HEK293 (cell line): ENCODE data around the gene LYL1.
A peak's percentile ranks its signal among the peaks of the same experiment; 100 is the strongest.

ENCODE experiments used
- GLI4 ChIP-seq: fragments of 450-650 bp; formaldehyde crosslinking; IDR thresholded peaks from 2 replicates; pipeline ENCODE4 v1.5.1; 2016; ENCODE audit warnings: missing biosample characterization, missing genetic modification characterization
- GLIS1 ChIP-seq: fragments of 450-650 bp; formaldehyde crosslinking; IDR thresholded peaks from 2 replicates; pipeline ENCODE4 v1.5.1; 2016; ENCODE audit warnings: missing biosample characterization, missing genetic modification characterization
- GLIS2 ChIP-seq: fragments of 450-650 bp; formaldehyde crosslinking; IDR thresholded peaks from 2 replicates; pipeline ENCODE4 v1.5.1; 2016; ENCODE audit warnings: missing biosample characterization, missing genetic modification characterization
- KLF7 ChIP-seq: fragments of 450-650 bp; formaldehyde crosslinking; IDR thresholded peaks from 2 replicates; pipeline ENCODE4 v1.5.1; 2016; ENCODE audit warnings: missing biosample characterization, missing genetic modification characterization, borderline replicate concordance
- OVOL3 ChIP-seq: fragments of 450-650 bp; formaldehyde crosslinking; IDR thresholded peaks from 2 replicates; pipeline ENCODE4 v1.5.1; 2016; ENCODE audit warnings: missing biosample characterization, missing genetic modification characterization
- PRDM10 ChIP-seq: fragments of 450-650 bp; formaldehyde crosslinking; IDR thresholded peaks from 2 replicates; pipeline ENCODE4 v1.5.1; 2016; ENCODE audit warnings: missing biosample characterization, missing genetic modification characterization
- WT1 ChIP-seq: fragments of 450-650 bp; formaldehyde crosslinking; IDR thresholded peaks from 2 replicates; pipeline ENCODE4 v1.5.1; 2016; ENCODE audit warnings: missing biosample characterization, missing genetic modification characterization
- YY2 ChIP-seq: fragments of 450-650 bp; formaldehyde crosslinking; IDR thresholded peaks from 2 replicates; pipeline ENCODE4 v1.5.1; 2016; ENCODE audit warnings: missing biosample characterization, missing genetic modification characterization
- ZBTB1 ChIP-seq: fragments of 450-650 bp; formaldehyde crosslinking; IDR thresholded peaks from 2 replicates; pipeline ENCODE4 v1.5.1; 2016; ENCODE audit warnings: missing biosample characterization, missing genetic modification characterization
- ZFHX2 ChIP-seq: fragments of 450-650 bp; formaldehyde crosslinking; conservative IDR thresholded peaks from 2 replicates; pipeline ENCODE4 v1.5.1; 2016; ENCODE audit warnings: missing biosample characterization, missing genetic modification characterization
- ZIC2 ChIP-seq: fragments of 450-650 bp; formaldehyde crosslinking; IDR thresholded peaks from 2 replicates; pipeline ENCODE4 v1.5.1; 2016; ENCODE audit warnings: missing biosample characterization, missing genetic modification characterization
- ZNF239 ChIP-seq: fragments of 450-650 bp; formaldehyde crosslinking; IDR thresholded peaks from 2 replicates; pipeline ENCODE4 v1.5.1; 2016; ENCODE audit warnings: missing biosample characterization, missing genetic modification characterization
- ZNF302 ChIP-seq: fragments of 450-650 bp; formaldehyde crosslinking; IDR thresholded peaks from 2 replicates; pipeline ENCODE4 v1.5.1; 2016; ENCODE audit warnings: missing biosample characterization, missing genetic modification characterization, low read depth
- ZNF324 ChIP-seq: fragments of 450-650 bp; formaldehyde crosslinking; IDR thresholded peaks from 2 replicates; pipeline ENCODE4 v1.5.1; 2016; ENCODE audit warnings: missing biosample characterization, missing genetic modification characterization
- ZNF473 ChIP-seq: fragments of 450-650 bp; formaldehyde crosslinking; IDR thresholded peaks from 2 replicates; pipeline ENCODE4 v1.5.1; 2017; ENCODE audit warnings: missing biosample characterization, missing genetic modification characterization
- ZNF501 ChIP-seq: fragments of 450-650 bp; formaldehyde crosslinking; IDR thresholded peaks from 2 replicates; pipeline ENCODE4 v1.5.1; 2016; ENCODE audit warnings: missing biosample characterization, missing genetic modification characterization
- ZNF600 ChIP-seq: fragments of 450-650 bp; formaldehyde crosslinking; IDR thresholded peaks from 2 replicates; pipeline ENCODE4 v1.5.1; 2016; ENCODE audit warnings: missing biosample characterization, missing genetic modification characterization
- ZNF623 ChIP-seq: fragments of 450-650 bp; formaldehyde crosslinking; IDR thresholded peaks from 2 replicates; pipeline ENCODE4 v1.5.1; 2016; ENCODE audit warnings: missing biosample characterization, missing genetic modification characterization
- ZNF76 ChIP-seq: fragments of 450-650 bp; formaldehyde crosslinking; IDR thresholded peaks from 2 replicates; pipeline ENCODE4; 2016; ENCODE audit warnings: low read depth, missing biosample characterization, missing genetic modification characterization, borderline replicate concordance
- ZSCAN16 ChIP-seq: fragments of 450-650 bp; formaldehyde crosslinking; IDR thresholded peaks from 2 replicates; pipeline ENCODE4 v1.5.1; 2016; ENCODE audit warnings: missing biosample characterization, missing genetic modification characterization
- ZSCAN4 ChIP-seq: fragments of 450-650 bp; formaldehyde crosslinking; IDR thresholded peaks from 2 replicates; pipeline ENCODE4 v1.5.1; 2017; ENCODE audit warnings: missing biosample characterization, missing genetic modification characterization
- TF ChIP-seq, protein P1 (sequence below): fragments of 450-650 bp; formaldehyde crosslinking; IDR thresholded peaks from 2 replicates; pipeline ENCODE4 v1.5.1; 2016; ENCODE audit warnings: missing biosample characterization, missing genetic modification characterization
- TF ChIP-seq, protein P2 (sequence below): fragments of 450-650 bp; IDR thresholded peaks from 2 replicates; pipeline ENCODE4 v1.5.1; 2018; ENCODE audit warnings: missing biosample characterization, missing genetic modification characterization
- TF ChIP-seq, protein P3 (sequence below): fragments of 450-650 bp; formaldehyde crosslinking; IDR thresholded peaks from 2 replicates; pipeline ENCODE4 v1.5.1; 2017; ENCODE audit warnings: missing biosample characterization, mild to moderate bottlenecking, missing genetic modification characterization, moderate library complexity

The LYL1 gene

DNA sequence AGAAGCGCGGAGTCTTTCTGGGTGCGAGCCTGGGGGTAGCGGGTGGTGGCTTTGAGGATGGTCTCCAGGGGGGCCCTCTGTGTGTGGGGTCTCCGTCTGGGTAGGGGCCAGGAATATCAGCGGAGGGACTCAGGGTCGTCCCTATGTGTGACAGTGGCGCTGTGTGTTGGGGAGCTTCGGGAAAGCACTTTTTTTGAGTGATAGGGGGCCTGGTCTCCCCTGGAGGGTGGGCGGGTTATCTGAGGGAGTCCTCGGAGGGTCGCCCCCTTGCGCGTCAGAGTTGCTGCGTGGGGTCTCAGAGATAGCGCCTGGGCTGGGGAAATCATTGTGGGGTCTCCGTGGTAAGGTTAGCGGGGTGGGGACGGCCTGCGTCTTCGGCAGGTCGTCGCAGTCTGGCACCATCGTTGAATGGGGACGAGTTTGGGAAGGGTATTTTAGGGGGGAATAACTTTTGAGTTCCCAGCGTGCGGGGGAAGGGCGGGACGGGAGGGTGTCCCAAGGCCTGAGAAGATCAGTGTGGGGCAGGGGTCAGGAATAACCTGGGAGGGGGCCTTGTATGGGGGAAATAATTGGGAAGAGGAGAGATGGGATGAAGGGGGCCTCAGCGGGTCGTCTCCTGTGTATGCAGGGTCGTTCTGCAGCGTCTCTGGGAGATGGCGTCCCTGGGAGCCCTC lies 48.4 kb upstream of the LYL1 start (continued):
- 0 out of 2 replicates have a peak, but pooled peaks have one; percentile 66 for TF ChIP-seq ZNF501 (tag by site-specific recombination)
- TF ChIP-seq ZSCAN4 (tag by site-specific recombination), result 0 out of 2 replicates have a peak, but pooled peaks have one; percentile 16
- peak; percentile 59 for TF ChIP-seq ZNF324 (tag by site-specific recombination)
- peak; percentile 62; the same call in 1 of the 2 replicates for TF ChIP-seq KLF7 (tag by site-specific recombination)
- peak; percentile 45; the same call in 1 of the 2 replicates for TF ChIP-seq ZSCAN16
- TF ChIP-seq, protein P1, sequence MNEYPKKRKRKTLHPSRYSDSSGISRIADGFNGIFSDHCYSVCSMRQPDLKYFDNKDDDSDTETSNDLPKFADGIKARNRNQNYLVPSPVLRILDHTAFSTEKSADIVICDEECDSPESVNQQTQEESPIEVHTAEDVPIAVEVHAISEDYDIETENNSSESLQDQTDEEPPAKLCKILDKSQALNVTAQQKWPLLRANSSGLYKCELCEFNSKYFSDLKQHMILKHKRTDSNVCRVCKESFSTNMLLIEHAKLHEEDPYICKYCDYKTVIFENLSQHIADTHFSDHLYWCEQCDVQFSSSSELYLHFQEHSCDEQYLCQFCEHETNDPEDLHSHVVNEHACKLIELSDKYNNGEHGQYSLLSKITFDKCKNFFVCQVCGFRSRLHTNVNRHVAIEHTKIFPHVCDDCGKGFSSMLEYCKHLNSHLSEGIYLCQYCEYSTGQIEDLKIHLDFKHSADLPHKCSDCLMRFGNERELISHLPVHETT, result peak; percentile 27; the same call in 1 of the 2 replicates
- 0 out of 2 replicates have a peak, but pooled peaks have one; percentile 63 for TF ChIP-seq ZBTB1 (tag by site-specific recombination)
- peak; percentile 71 for TF ChIP-seq ZNF76 (tag by site-specific recombination)
- no peak for TF ChIP-seq ZNF302 (tag by site-specific recombination)
- peak; percentile 99 for TF ChIP-seq GLIS1
- peak; percentile 51 for TF ChIP-seq WT1 (tag by site-specific recombination)
- 0 out of 2 replicates have a peak, but pooled peaks have one; percentile 20 for TF ChIP-seq ZFHX2
- TF ChIP-seq YY2 (tag by site-specific recombination), result 0 out of 2 replicates have a peak, but pooled peaks have one; percentile 37
- no peak for TF ChIP-seq ZNF473 (tag by site-specific recombination)
- peak; percentile 96 for TF ChIP-seq GLIS2 (tag by site-specific recombination)
- no peak for TF ChIP-seq ZNF239 (tag by site-specific recombination)
- no peak for TF ChIP-seq GLI4
- peak; percentile 76 for TF ChIP-seq ZNF600 (tag by site-specific recombination)
- TF ChIP-seq, protein P2, sequence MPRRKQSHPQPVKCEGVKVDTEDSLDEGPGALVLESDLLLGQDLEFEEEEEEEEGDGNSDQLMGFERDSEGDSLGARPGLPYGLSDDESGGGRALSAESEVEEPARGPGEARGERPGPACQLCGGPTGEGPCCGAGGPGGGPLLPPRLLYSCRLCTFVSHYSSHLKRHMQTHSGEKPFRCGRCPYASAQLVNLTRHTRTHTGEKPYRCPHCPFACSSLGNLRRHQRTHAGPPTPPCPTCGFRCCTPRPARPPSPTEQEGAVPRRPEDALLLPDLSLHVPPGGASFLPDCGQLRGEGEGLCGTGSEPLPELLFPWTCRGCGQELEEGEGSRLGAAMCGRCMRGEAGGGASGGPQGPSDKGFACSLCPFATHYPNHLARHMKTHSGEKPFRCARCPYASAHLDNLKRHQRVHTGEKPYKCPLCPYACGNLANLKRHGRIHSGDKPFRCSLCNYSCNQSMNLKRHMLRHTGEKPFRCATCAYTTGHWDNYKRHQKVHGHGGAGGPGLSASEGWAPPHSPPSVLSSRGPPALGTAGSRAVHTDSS, result peak; percentile 36; the same call in 1 of the 2 replicates
- peak; percentile 96 for TF ChIP-seq ZIC2 (tag by site-specific recombination)
- peak; percentile 17; the same call in 1 of the 2 replicates for TF ChIP-seq ZNF623 (tag by site-specific recombination)
- TF ChIP-seq, protein P3, sequence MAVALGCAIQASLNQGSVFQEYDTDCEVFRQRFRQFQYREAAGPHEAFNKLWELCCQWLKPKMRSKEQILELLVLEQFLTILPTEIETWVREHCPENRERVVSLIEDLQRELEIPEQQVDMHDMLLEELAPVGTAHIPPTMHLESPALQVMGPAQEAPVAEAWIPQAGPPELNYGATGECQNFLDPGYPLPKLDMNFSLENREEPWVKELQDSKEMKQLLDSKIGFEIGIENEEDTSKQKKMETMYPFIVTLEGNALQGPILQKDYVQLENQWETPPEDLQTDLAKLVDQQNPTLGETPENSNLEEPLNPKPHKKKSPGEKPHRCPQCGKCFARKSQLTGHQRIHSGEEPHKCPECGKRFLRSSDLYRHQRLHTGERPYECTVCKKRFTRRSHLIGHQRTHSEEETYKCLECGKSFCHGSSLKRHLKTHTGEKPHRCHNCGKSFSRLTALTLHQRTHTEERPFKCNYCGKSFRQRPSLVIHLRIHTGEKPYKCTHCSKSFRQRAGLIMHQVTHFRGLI (tag by site-specific recombination), result no peak
- no peak for TF ChIP-seq OVOL3 (tag by site-specific recombination)
- TF ChIP-seq PRDM10 (tag by site-specific recombination), result peak; percentile 87
- TF ChIP-seq, all 188 proteins: peak for 28
